HCT116 (cell line): ENCODE data around the gene LSM14A. TPM values are rescaled to one million over a fixed set of nuclear protein-coding genes. Genes with fewer than 3 reads are reported as not detected.

Experiments
- ATAC-seq: fragments of 200-7000 bp; cut with Tn5 transposase; 2 replicates; pipeline ENCODE4 v1.9.1; 2020; ENCODE audit warnings: mild to moderate bottlenecking, moderate library complexity
- BruUV-seq: library from RNA; stranded (reverse); fragments of 400-500 nt; replicated peaks from 2 replicates; lab custom pipeline; 2021; lab: Mats Ljungman, UMichigan
- CTCF ChIA-PET: fragments of 300-600 bp; sonication (Branson Sonifier 250); formaldehyde crosslinking; loops from one replicate; lab custom pipeline; 2021; ENCODE audit warnings: antibody characterized with exemption; lab: Charles Lee
- POLR2A ChIA-PET: fragments of 300-600, 350-600 bp; sonication (Branson Sonifier 250); formaldehyde crosslinking; loops from one replicate; lab custom pipeline; 2021; ENCODE audit warnings: antibody characterized with exemption; lab: Charles Lee
- RAD21 ChIA-PET, 2 experiments: fragments of 300-600 bp; sonication (Branson Sonifier 250); formaldehyde crosslinking; loops; one replicate each; lab custom pipeline; 2023; ENCODE audit warnings: low total read pairs in 2 of 2; ENCODE audit not compliant: uncharacterized antibody in 2 of 2, unreplicated experiment in 2 of 2, low non-redundant PET in 1 of 2; lab: Charles Lee
- DNase-seq: peaks from one replicate; pipeline ENCODE4 v3.0.0-alpha.2; 2010; ENCODE audit warnings: low read depth, low spot score
- H2AFZ ChIP-seq: fragments of 200-600 bp; shearing (Covaris generic), sonication (generic); 2 replicates; pipeline ENCODE4 v1.6.1; 2017; ENCODE audit warnings: low read depth, mixed run types, mixed read lengths, antibody characterized with exemption, low read length; ENCODE audit not compliant: poor library complexity, severe bottlenecking
- H3K27ac ChIP-seq: 2 replicates; pipeline ENCODE4 v1.5.1; 2012; ENCODE audit warnings: low read depth, low read length
- H3K27me3 ChIP-seq: fragments of 200-600 bp; sonication (generic); 2 replicates; pipeline ENCODE4 v1.6.1; 2016; ENCODE audit warnings: mixed run types, low read length, mixed read lengths; ENCODE audit not compliant: insufficient read depth
- H3K36me3 ChIP-seq, 2 experiments: fragments of 200-500 bp in 1 of 2; fragments of 200-600 bp in 1 of 2; sonication (Bioruptor generic) in 1 of 2; sonication (generic) in 1 of 2; 2 replicates each; pipeline versions ENCODE4 v1.5.1 to v1.6.1; 2014 to 2016; ENCODE audit warnings: low read length in 2 of 2, inconsistent platforms in 1 of 2, mixed read lengths in 1 of 2, mixed run types in 1 of 2; ENCODE audit not compliant: insufficient read depth in 2 of 2, control insufficient read depth in 1 of 2
- H3K4me1 ChIP-seq, 2 experiments: fragments of 200-600 bp in 1 of 2; sonication (generic) in 1 of 2; 2 replicates each; pipeline versions ENCODE4 v1.5.1 to v1.6.1; 2012 to 2017; ENCODE audit warnings: low read length in 2 of 2, inconsistent platforms in 1 of 2, mild to moderate bottlenecking in 1 of 2, mixed read lengths in 1 of 2, mixed run types in 1 of 2, moderate library complexity in 1 of 2; ENCODE audit not compliant: insufficient read depth in 2 of 2, control insufficient read depth in 1 of 2
- H3K4me2 ChIP-seq: fragments of 200-600 bp; sonication (generic); 2 replicates; pipeline ENCODE4 v1.6.1; 2017; ENCODE audit warnings: mixed run types, low read length, mixed read lengths
- H3K4me3 ChIP-seq, 2 experiments: fragments of 200-600 bp in 1 of 2; sonication (generic) in 1 of 2; replicated peaks in 1 of 2; 2 replicates each; pipeline ENCODE4 v1.5.1; 2011 to 2016; ENCODE audit warnings: low read length in 2 of 2, control low read depth in 1 of 2, low read depth in 1 of 2, mild to moderate bottlenecking in 1 of 2, mixed read lengths in 1 of 2, mixed run types in 1 of 2
- H3K79me2 ChIP-seq: fragments of 200-600 bp; sonication (generic); 2 replicates; pipeline ENCODE4 v1.6.1; 2017; ENCODE audit warnings: mild to moderate bottlenecking, mixed run types, low read length, moderate library complexity, mixed read lengths; ENCODE audit not compliant: insufficient read depth
- H3K9ac ChIP-seq: fragments of 200-600 bp; sonication (generic); 2 replicates; pipeline ENCODE4 v1.6.1; 2016; ENCODE audit warnings: low read length, mixed read lengths
- H3K9me2 ChIP-seq: fragments of 200-600 bp; sonication (generic), shearing (Covaris generic); 2 replicates; pipeline ENCODE4 v1.6.1; 2017; ENCODE audit warnings: mixed run types, mild to moderate bottlenecking, moderate library complexity; ENCODE audit not compliant: insufficient read depth
- H3K9me3 ChIP-seq, 2 experiments: fragments of 200-500 bp in 1 of 2; fragments of 200-600 bp in 1 of 2; sonication (Bioruptor generic) in 1 of 2; sonication (generic) in 1 of 2; 2 replicates each; pipeline ENCODE4 v1.6.1; 2014 to 2017; ENCODE audit warnings: low read length in 2 of 2, mixed read lengths in 2 of 2, inconsistent platforms in 1 of 2, low read depth in 1 of 2, mild to moderate bottlenecking in 1 of 2, mixed run types in 1 of 2, moderate library complexity in 1 of 2; ENCODE audit not compliant: control insufficient read depth in 1 of 2, insufficient read depth in 1 of 2
- H4K20me1 ChIP-seq: fragments of 200-600 bp; sonication (generic), shearing (Covaris generic); 2 replicates; pipeline ENCODE4 v1.6.1; 2017; ENCODE audit warnings: mixed run types, mild to moderate bottlenecking, moderate library complexity; ENCODE audit not compliant: insufficient read depth
- EZH2phosphoT487 ChIP-seq: fragments of 200-600 bp; IDR thresholded peaks from 2 replicates; pipeline ENCODE4 v1.6.1; 2018; ENCODE audit warnings: antibody characterized with exemption, borderline replicate concordance
- SIN3A ChIP-seq: IDR thresholded peaks from 2 replicates; pipeline ENCODE4 v1.6.1; 2012; ENCODE audit warnings: low read depth
- TCF7L2 ChIP-seq: IDR thresholded peaks from 2 replicates; pipeline ENCODE4 v1.7.0; 2011; ENCODE audit warnings: borderline replicate concordance, inconsistent platforms; ENCODE audit not compliant: insufficient read depth, insufficient read length; ENCODE audit errors: extremely low read depth
- YY1 ChIP-seq: IDR thresholded peaks from 2 replicates; pipeline ENCODE4 v1.6.1; 2011; ENCODE audit warnings: low read length, low read depth, moderate library complexity, mild to moderate bottlenecking; ENCODE audit not compliant: insufficient replicate concordance; ENCODE audit errors: extremely low read depth
- intact Hi-C: fragments of 100-400 bp; cut with micrococcal nuclease; formaldehyde crosslinking; loops from 2 replicates; pipeline ENCODE4 v1.10.0; 2022
- total RNA-seq: library from RNA; stranded (reverse); gene quantifications from one replicate; pipeline ENCODE4 v1.2.1, GENCODE V29; 2021; ENCODE audit not compliant: unreplicated experiment
- TF ChIP-seq, protein P1 (sequence below): IDR thresholded peaks from 2 replicates; pipeline ENCODE4 v1.6.1; 2012

The LSM14A gene
- total RNA-seq, 1 experiment from 2014 or later = 120 TPM

- Histone ChIP-seq H3K9me3 (no peaks in the 10 kb centered on the region), H3K4me2 (no peak overlapping the region), H3K9ac (no peak overlapping the region), H4K20me1 (no peaks in the 10 kb centered on the region), H3K4me1 (no peaks in the 10 kb centered on the region), H3K27me3 (no peaks in the 10 kb centered on the region), H3K79me2 (no peaks in the 10 kb centered on the region), H3K36me3 (no peaks in the 10 kb centered on the region), H3K9me2 (no peaks in the 10 kb centered on the region), H3K4me3 (no peak overlapping the region), H2AFZ (no peak overlapping the region), H3K27ac (no peak overlapping the region)
- no peak for DNase-seq
- no TSS peak for BruUV-seq
- RAD21 ChIA-PET = no interaction called here
- TF ChIP-seq EZH2phosphoT487 (no peak), YY1 (no peak), SIN3A (no peak)
- TF ChIP-seq, protein P1, sequence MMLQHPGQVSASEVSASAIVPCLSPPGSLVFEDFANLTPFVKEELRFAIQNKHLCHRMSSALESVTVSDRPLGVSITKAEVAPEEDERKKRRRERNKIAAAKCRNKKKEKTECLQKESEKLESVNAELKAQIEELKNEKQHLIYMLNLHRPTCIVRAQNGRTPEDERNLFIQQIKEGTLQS = no peak
- CTCF ChIA-PET = no interaction called here
- POLR2A ChIA-PET = no interaction called here
- intact Hi-C loops = no loop called here
- ATAC-seq = no peak
Observed at GRCh38 chr19:34150558-34150957, 21.7 kb upstream of the LSM14A start.

- Histone ChIP-seq H3K9me3 (no peaks in the 10 kb centered on the region), H3K27me3 (no peaks in the 10 kb centered on the region), H3K4me3 (no peak overlapping the region), H3K4me1 (no peaks in the 10 kb centered on the region), H4K20me1 (no peaks in the 10 kb centered on the region), H2AFZ (no peak overlapping the region), H3K36me3 (no peaks in the 10 kb centered on the region), H3K4me2 (no peak overlapping the region), H3K9me2 (no peaks in the 10 kb centered on the region), H3K79me2 (no peaks in the 10 kb centered on the region), H3K9ac (no peak overlapping the region), H3K27ac (no peak overlapping the region)
- ChIA-PET POLR2A (no interaction called here), RAD21 (no interaction called here), CTCF (no interaction called here)
- TF ChIP-seq TCF7L2 = no peak
- no peak for DNase-seq
- no TSS peak for BruUV-seq
- intact Hi-C loops = no loop called here
- no peak for ATAC-seq
Observed at GRCh38 chr19:34151439-34151838, 20.9 kb upstream of the LSM14A start.
